K562 (cell line): Measurements from ENCODE around the gene ANAPC16. TPM values are rescaled to one million over a fixed set of nuclear protein-coding genes. Genes with fewer than 3 reads are reported as not detected.

ENCODE experiments used
- ATAC-seq: fragments of 200-7000 bp; cut with Tn5 transposase; 3 replicates; pipeline ENCODE4 v1.9.1; 2020; ENCODE audit warnings: moderate library complexity
- BruUV-seq: library from RNA; stranded (reverse); fragments of 400-500 nt; replicated peaks from 2 replicates; lab custom pipeline; 2021; lab: Mats Ljungman, UMichigan
- CTCF ChIA-PET: fragments of 300-600 bp; formaldehyde crosslinking; extraction: SDS; loops from one replicate; lab custom pipeline; 2021; ENCODE audit warnings: low intra/inter-chr PET ratio; lab: Yijun Ruan, JAX
- POLR2A ChIA-PET: fragments of 300-600, 350-650 bp; sonication (Branson Sonifier 250); formaldehyde crosslinking; extraction: SDS; loops from one replicate; lab custom pipeline; 2021; ENCODE audit warnings: antibody characterized with exemption, inconsistent platforms; lab: Yijun Ruan, JAX
- DNase-seq, 4 experiments: peaks; one replicate each; pipeline versions ENCODE4 v3.0.0 to v3.0.0-alpha.2; 2011 to 2018; ENCODE audit warnings: low spot score in 3 of 4, mixed read lengths in 3 of 4; ENCODE audit errors: extremely low read depth in 1 of 4
- FAIRE-seq: peaks from 2 replicates; lab custom pipeline; 2011; peaks lifted over from hg19 to GRCh38; lab: Jason Lieb, UNC
- H2AFZ ChIP-seq: 2 replicates; pipeline ENCODE4 v1.6.0; 2011; ENCODE audit warnings: low read depth, low read length, control low read depth, inconsistent platforms
- H3K27ac ChIP-seq: fragments of 200-600 bp; 3 replicates; pipeline ENCODE4 v1.8.0; 2011; ENCODE audit warnings: low read depth, mild to moderate bottlenecking, control low read depth, inconsistent platforms, low read length, moderate library complexity, mixed read lengths; ENCODE audit errors: extremely low read depth
- H3K27me3 ChIP-seq, 2 experiments: fragments of 300-600 bp in 1 of 2; 2 replicates in 1 of 2; 3 replicates in 1 of 2; pipeline versions ENCODE4 v1.6.0 to v1.8.0; 2011; ENCODE audit warnings: inconsistent platforms in 2 of 2, low read length in 2 of 2, mild to moderate bottlenecking in 1 of 2, mixed read lengths in 1 of 2, moderate library complexity in 1 of 2; ENCODE audit not compliant: control insufficient read depth in 2 of 2, insufficient read depth in 2 of 2
- H3K36me3 ChIP-seq: fragments of 300-600 bp; 3 replicates; pipeline ENCODE4 v1.8.0; 2011; ENCODE audit warnings: mild to moderate bottlenecking, low read length, inconsistent platforms; ENCODE audit not compliant: control insufficient read depth, insufficient read depth
- H3K4me1 ChIP-seq, 2 experiments: fragments of 200-600 bp in 1 of 2; replicated peaks in 1 of 2; 2 replicates in 1 of 2; 3 replicates in 1 of 2; pipeline versions ENCODE4 v1.5.1 to v1.8.0; 2011; ENCODE audit warnings: inconsistent platforms in 2 of 2, low read length in 2 of 2, mild to moderate bottlenecking in 1 of 2, mixed read lengths in 1 of 2, moderate library complexity in 1 of 2; ENCODE audit not compliant: control insufficient read depth in 2 of 2, insufficient read depth in 2 of 2
- H3K4me2 ChIP-seq: 2 replicates; pipeline ENCODE4 v1.6.1; 2011; ENCODE audit warnings: low read length, control low read depth, inconsistent platforms, mixed read lengths; ENCODE audit not compliant: insufficient read depth
- H3K4me3 ChIP-seq: fragments of 200-600 bp; sonication (generic), shearing (Covaris generic); 2 replicates; pipeline ENCODE4 v1.5.1; 2016; ENCODE audit warnings: control low read depth, inconsistent platforms
- H3K79me2 ChIP-seq: fragments of 200-600 bp; 3 replicates; pipeline ENCODE4 v1.8.0; 2011; ENCODE audit warnings: low read length, inconsistent platforms; ENCODE audit not compliant: control insufficient read depth, insufficient read depth
- H3K9ac ChIP-seq, 2 experiments: 2 replicates each; pipeline versions ENCODE4 v1.6.0 to v1.6.1; 2011; ENCODE audit warnings: low read depth in 2 of 2, low read length in 2 of 2, control low read depth in 1 of 2, inconsistent platforms in 1 of 2, mild to moderate bottlenecking in 1 of 2, mixed read lengths in 1 of 2; ENCODE audit not compliant: insufficient read depth in 1 of 2
- H3K9me1 ChIP-seq: one replicate; pipeline ENCODE4 v1.6.0; 2011; ENCODE audit warnings: inconsistent platforms, mild to moderate bottlenecking, low read length, moderate library complexity; ENCODE audit not compliant: control insufficient read depth, insufficient read depth
- H3K9me3 ChIP-seq: replicated peaks from 2 replicates; pipeline ENCODE4 v1.5.1; 2011; ENCODE audit warnings: low read depth, low read length, inconsistent platforms; ENCODE audit not compliant: control insufficient read depth, insufficient read depth
- H4K20me1 ChIP-seq: replicated peaks from 2 replicates; pipeline ENCODE4 v1.6.1; 2011; ENCODE audit warnings: low read length, inconsistent platforms, mixed read lengths; ENCODE audit not compliant: control insufficient read depth, insufficient read depth
- BHLHE40 ChIP-seq: IDR thresholded peaks from 2 replicates; pipeline ENCODE4 v1.6.1; 2011; ENCODE audit warnings: low read length, improper control_type of control experiment
- DEAF1 ChIP-seq: fragments of 450-650 bp; formaldehyde crosslinking; IDR thresholded peaks from 2 replicates; pipeline ENCODE4 v1.4.0; 2020; ENCODE audit warnings: mild to moderate bottlenecking, moderate library complexity
- GATA2 ChIP-seq: sonication (generic); formaldehyde crosslinking; IDR thresholded peaks from 2 replicates; pipeline ENCODE4 v1.4.0; 2020; ENCODE audit warnings: mild to moderate bottlenecking, missing genetic modification reagents
- GATAD2A ChIP-seq: fragments of 450-650 bp; IDR thresholded peaks from 2 replicates; pipeline ENCODE4 v1.6.1; 2017
- KAT7 ChIP-seq: sonication (generic); formaldehyde crosslinking; IDR thresholded peaks from 2 replicates; pipeline ENCODE4 v1.8.0; 2022; ENCODE audit warnings: missing genetic modification reagents, mild to moderate bottlenecking, borderline replicate concordance
- LCOR ChIP-seq: sonication (generic); formaldehyde crosslinking; IDR thresholded peaks from 2 replicates; pipeline ENCODE4 v1.8.0; 2022; ENCODE audit warnings: mild to moderate bottlenecking, missing genetic modification reagents
- NELFE ChIP-seq: IDR thresholded peaks from 2 replicates; pipeline ENCODE4 v1.6.1; 2011; ENCODE audit warnings: mild to moderate bottlenecking; ENCODE audit not compliant: insufficient read depth, insufficient read length
- THRAP3 ChIP-seq: fragments of 450-650 bp; IDR thresholded peaks from 2 replicates; pipeline ENCODE4 v1.6.1; 2016; ENCODE audit warnings: mild to moderate bottlenecking, inconsistent platforms, borderline replicate concordance
- USF2 ChIP-seq: sonication (generic); formaldehyde crosslinking; IDR thresholded peaks from 2 replicates; pipeline ENCODE4 v1.5.0; 2020; ENCODE audit warnings: missing genetic modification reagents
- ZNF280A ChIP-seq: fragments of 450-650 bp; IDR thresholded peaks from 2 replicates; pipeline ENCODE4 v1.6.1; 2018; ENCODE audit warnings: mild to moderate bottlenecking, low read depth; ENCODE audit not compliant: partially characterized antibody
- WGBS: fragments of 100-300 bp; shearing (Covaris generic); methylation state at CpG from one replicate; pipeline ENCODE4 v1.1.6; 2016; ENCODE audit warnings: low coverage, mixed read lengths; ENCODE audit not compliant: insufficient coverage; ENCODE audit errors: missing lambda C conversion rate; 5-methylcytosine and 5-hydroxymethylcytosine counted together
- in situ Hi-C: fragments of 300-500 bp; cut with MboI; formaldehyde crosslinking; loops from 4 replicates; pipeline ENCODE4 v1.15.0; 2018; ENCODE audit warnings: inconsistent platforms, mixed read lengths
- intact Hi-C: fragments of 100-400 bp; cut with micrococcal nuclease; formaldehyde crosslinking; loops from 2 replicates; pipeline ENCODE4 v1.14.2; 2022
- polyA plus RNA-seq, 8 experiments: library from polyadenylated mRNA; depleted of rRNA in 4 of 8; stranded (reverse) in 5 of 8; unstranded in 3 of 8; fragments of >200 nt; fragmentation: Nextera tagmentation in 2 of 8; fragmentation: Illumina TruSeq in 1 of 8; extraction: Ambion mirVana in 2 of 8; extraction: Trizol in 1 of 8; gene quantifications; 2 replicates each; pipeline versions ENCODE4 v1.2.1 to v1.2.3, GENCODE V29; 2011 to 2014; ENCODE audit warnings: inconsistent platforms in 1 of 8, missing spikeins in 1 of 8
- total RNA-seq, 7 experiments: library from RNA; depleted of rRNA in 6 of 7; stranded (reverse); fragments of >200 nt in 6 of 7; fragmentation: Illumina TruSeq in 2 of 7; extraction: Trizol in 2 of 7; gene quantifications; 2 replicates each; pipeline versions ENCODE4 v1.2.1 to v1.2.3, GENCODE V29; 2011 to 2021; ENCODE audit warnings: low replicate concordance in 1 of 7

The ANAPC16 gene
- total and polyA plus RNA-seq, 9 of the 15 experiments (the other 6 are each of a cell fraction or from before 2014, with no cell fraction given): 42.6 to 208 (median 108) TPM

GRCh38 chr10:72218726-72219125, 2.9 kb downstream of the ANAPC16 start:
- no peaks in the 10 kb centered on the region for H3K9me3 ChIP-seq
- no peaks in the 10 kb centered on the region for H3K9me1 ChIP-seq
- peaks cover 21% of the 10 kb centered on the region for H3K36me3 ChIP-seq
- H2AFZ ChIP-seq: 0 out of 2 replicates have a peak overlapping the region, but pooled peaks have one; percentile 3
- DNase-seq (no peak), FAIRE-seq (no peak), ATAC-seq (no peak)
- peak overlapping the region in 1 of 2 experiments; percentile 38; a peak in 2 of 4 replicates for H3K9ac ChIP-seq
- CTCF ChIA-PET: no interaction called here
- H3K27ac ChIP-seq: peak overlapping the region; percentile 51
- in situ Hi-C loops: no loop called here
- intact Hi-C loops: no loop called here
- peak overlapping the region; percentile 69 for H3K4me2 ChIP-seq
- BruUV-seq: no TSS peak
- H3K79me2 ChIP-seq: peaks cover 68% of the 10 kb centered on the region
- 15% methylated on average over 2 of the region's 2 CpGs for WGBS
- peaks cover 17 to 30% of the 10 kb centered on the region in 2 experiments; a peak in 4 of 5 replicates for H3K4me1 ChIP-seq
- no peak overlapping the region for H3K4me3 ChIP-seq
- POLR2A ChIA-PET: interaction anchor here (0.6 to 9.2 kb wide), 8 partner anchors 11 to 120 kb away, joined by 3 to 70 read pairs (median 4); partner anchors contain the start of gene DDIT4
- no peaks in the 10 kb centered on the region for H3K27me3 ChIP-seq
- H4K20me1 ChIP-seq: no peaks in the 10 kb centered on the region
- TF ChIP-seq THRAP3 (no peak), GATAD2A (no peak), USF2 (no peak), NELFE (no peak), BHLHE40 (no peak), DEAF1 (CRISPR knock-in tag) (no peak), GATA2 (no peak), LCOR (0 out of 2 replicates have a peak, but pooled peaks have one; percentile 32), KAT7 (CRISPR knock-in tag) (0 out of 2 replicates have a peak, but pooled peaks have one; percentile 27), ZNF280A (no peak)
